GM15510 (cell line): ENCODE results near the gene CDH12.

Experiments
- POLR2A ChIP-seq: IDR thresholded peaks from 3 replicates; pipeline ENCODE4 v1.6.1; 2011; ENCODE audit warnings: borderline replicate concordance; ENCODE audit not compliant: insufficient read length; ENCODE audit errors: extremely low read depth

CDH12 gene

GRCh38 chr5:21806943-21807342, 1046.2 kb downstream of the CDH12 start:
- TF ChIP-seq POLR2A: no peak

- TF ChIP-seq POLR2A: no peak
Measured at GRCh38 chr5:21806271-21806670, 1046.9 kb downstream of the CDH12 start.

GRCh38 chr5:21802869-21803490, 1050.2 kb downstream of the CDH12 start:
- TF ChIP-seq POLR2A: no peak

GRCh38 chr5:21802100-21802499, 1051.0 kb downstream of the CDH12 start:
- TF ChIP-seq POLR2A: no peak

- no peak for TF ChIP-seq POLR2A
Measured at GRCh38 chr5:21792748-21793147, 1060.4 kb downstream of the CDH12 start.

GRCh38 chr5:21791304-21791703, 1061.8 kb downstream of the CDH12 start:
- no peak for TF ChIP-seq POLR2A

GRCh38 chr5:21784487-21784886, 1068.7 kb downstream of the CDH12 start:
- TF ChIP-seq POLR2A: no peak

GRCh38 chr5:21783074-21783679, 1070.0 kb downstream of the CDH12 start:
- TF ChIP-seq POLR2A: no peak

- no peak for TF ChIP-seq POLR2A
Measured at GRCh38 chr5:21776466-21776865, 1076.7 kb downstream of the CDH12 start.

GRCh38 chr5:21774801-21775200, 1078.3 kb downstream of the CDH12 start:
- TF ChIP-seq POLR2A: no peak

GRCh38 chr5:21774281-21774680, 1078.9 kb downstream of the CDH12 start:
- TF ChIP-seq POLR2A: no peak

- TF ChIP-seq POLR2A: no peak
Measured at GRCh38 chr5:21773456-21773855, 1079.7 kb downstream of the CDH12 start.

- TF ChIP-seq POLR2A: no peak
Measured at GRCh38 chr5:21765406-21765805, 1087.7 kb downstream of the CDH12 start.

- no peak for TF ChIP-seq POLR2A
Measured at GRCh38 chr5:21739096-21739495, 1114.0 kb downstream of the CDH12 start.

- no peak for TF ChIP-seq POLR2A
Measured at GRCh38 chr5:21723500-21723899, 1129.6 kb downstream of the CDH12 start.
